ENCODE data around the gene NPTX2.

GRCh38 chr7:98584830-98585229 is 32.3 kb upstream of the NPTX2 start:
- no peak for TF ChIP-seq POLR2A (IDR thresholded peaks at IDR 0.05)
- no peak for TF ChIP-seq CTCF (IDR thresholded peaks at IDR 0.05 in 8 of 11, conservative IDR thresholded peaks at IDR 0.05 in 3 of 11)
- TF ChIP-seq POLR2AphosphoS5 (IDR thresholded peaks at IDR 0.05), result no peak
